H9 (cell line): Measurements from ENCODE around the gene IQUB. TPM values are rescaled to one million over a fixed set of nuclear protein-coding genes. Genes with fewer than 3 reads are reported as not detected.

ENCODE experiments used
- DNase-seq: peaks from one replicate; pipeline ENCODE4 v3.0.0-alpha.2; 2017
- H2AFZ ChIP-seq: one replicate; pipeline ENCODE4 v1.6.1; 2013; ENCODE audit warnings: mild to moderate bottlenecking, low read length, control low read depth, moderate library complexity
- H2AK5ac ChIP-seq: 2 replicates; pipeline ENCODE4 v1.6.1; 2013; ENCODE audit warnings: low read length, control low read depth, mixed read lengths; ENCODE audit not compliant: insufficient read length
- H2BK120ac ChIP-seq: one replicate; pipeline ENCODE4 v1.6.1; 2013; ENCODE audit warnings: low read depth, mild to moderate bottlenecking, low read length, control low read depth, inconsistent platforms; ENCODE audit not compliant: poor library complexity, severe bottlenecking
- H2BK12ac ChIP-seq: 2 replicates; pipeline ENCODE4 v1.6.1; 2013; ENCODE audit warnings: low read length, control low read depth, mixed read lengths, low read depth; ENCODE audit not compliant: insufficient read length
- H2BK15ac ChIP-seq: 2 replicates; pipeline ENCODE4 v1.6.1; 2013; ENCODE audit warnings: low read depth, low read length, control low read depth
- H2BK20ac ChIP-seq: one replicate; pipeline ENCODE4 v1.6.1; 2013; ENCODE audit warnings: low read depth, mild to moderate bottlenecking, low read length, control low read depth, inconsistent platforms; ENCODE audit not compliant: poor library complexity, severe bottlenecking
- H2BK5ac ChIP-seq: 2 replicates; pipeline ENCODE4 v1.6.1; 2013; ENCODE audit warnings: low read length, control low read depth, mixed read lengths; ENCODE audit not compliant: insufficient read length
- H3K14ac ChIP-seq: 2 replicates; pipeline ENCODE4 v1.6.1; 2013; ENCODE audit warnings: low read length, control low read depth; ENCODE audit not compliant: insufficient read depth
- H3K18ac ChIP-seq: 2 replicates; pipeline ENCODE4 v1.6.1; 2013; ENCODE audit warnings: low read depth, mild to moderate bottlenecking, mixed read lengths, low read length, control low read depth; ENCODE audit not compliant: insufficient read length
- H3K23ac ChIP-seq: 2 replicates; pipeline ENCODE4 v1.6.1; 2013; ENCODE audit warnings: low read length, control low read depth, mixed read lengths, low read depth; ENCODE audit not compliant: insufficient read length
- H3K23me2 ChIP-seq: 2 replicates; pipeline ENCODE4 v1.6.1; 2013; ENCODE audit warnings: low read depth, mild to moderate bottlenecking, mixed read lengths, low read length, control low read depth; ENCODE audit not compliant: insufficient read length, poor library complexity, severe bottlenecking
- H3K27ac ChIP-seq: 2 replicates; pipeline ENCODE4 v1.5.1; 2013; ENCODE audit warnings: low read length, control low read depth, mixed read lengths, low read depth; ENCODE audit not compliant: insufficient read length
- H3K27me3 ChIP-seq: 2 replicates; pipeline ENCODE4 v1.6.1; 2013; ENCODE audit warnings: low read length, control low read depth, inconsistent platforms; ENCODE audit not compliant: insufficient read depth
- H3K4ac ChIP-seq: 2 replicates; pipeline ENCODE4 v1.6.1; 2013; ENCODE audit warnings: low read depth, mild to moderate bottlenecking, control low read depth, inconsistent platforms, low read length, moderate library complexity
- H3K4me1 ChIP-seq: 2 replicates; pipeline ENCODE4 v1.6.1; 2013; ENCODE audit warnings: low read length, control low read depth, inconsistent platforms; ENCODE audit not compliant: insufficient read depth
- H3K4me2 ChIP-seq: 2 replicates; pipeline ENCODE4 v1.6.1; 2013; ENCODE audit warnings: low read length, control low read depth, mixed read lengths; ENCODE audit not compliant: insufficient read length, insufficient read depth
- H3K56ac ChIP-seq: 2 replicates; pipeline ENCODE4 v1.6.1; 2013; ENCODE audit warnings: low read depth, mild to moderate bottlenecking, mixed read lengths, low read length, control low read depth; ENCODE audit not compliant: insufficient read length
- H3K79me1 ChIP-seq: 2 replicates; pipeline ENCODE4 v1.6.1; 2013; ENCODE audit warnings: low read depth, mild to moderate bottlenecking, moderate library complexity, low read length, control low read depth, inconsistent platforms; ENCODE audit not compliant: insufficient read depth, poor library complexity, severe bottlenecking
- H3K79me2 ChIP-seq: 2 replicates; pipeline ENCODE4 v1.6.1; 2013; ENCODE audit warnings: low read length, control low read depth, inconsistent platforms; ENCODE audit not compliant: insufficient read depth
- H3K9ac ChIP-seq: 2 replicates; pipeline ENCODE4 v1.6.1; 2013; ENCODE audit warnings: low read length, control low read depth, mixed read lengths; ENCODE audit not compliant: insufficient read length; ENCODE audit errors: extremely low read depth
- H3K9me3 ChIP-seq: one replicate; pipeline ENCODE4 v1.6.1; 2013; ENCODE audit warnings: low read depth, low read length, inconsistent platforms; ENCODE audit not compliant: control insufficient read depth
- H3T11ph ChIP-seq: one replicate; pipeline ENCODE4 v1.6.1; 2013; ENCODE audit warnings: mild to moderate bottlenecking, low read length, control low read depth, inconsistent platforms
- H4K20me1 ChIP-seq: one replicate; pipeline ENCODE4 v1.6.1; 2013; ENCODE audit not compliant: control insufficient read depth, insufficient read length, insufficient read depth
- H4K5ac ChIP-seq: 2 replicates; pipeline ENCODE4 v1.6.1; 2013; ENCODE audit warnings: low read depth, mild to moderate bottlenecking, mixed read lengths, low read length, control low read depth; ENCODE audit not compliant: insufficient read length
- H4K8ac ChIP-seq: replicated peaks from 2 replicates; pipeline ENCODE4 v1.6.1; 2013; ENCODE audit warnings: low read length, control low read depth, mixed read lengths, low read depth; ENCODE audit not compliant: insufficient read length
- H4K91ac ChIP-seq: 2 replicates; pipeline ENCODE4 v1.6.1; 2013; ENCODE audit warnings: low read depth, mild to moderate bottlenecking, moderate library complexity, mixed read lengths, low read length, control low read depth; ENCODE audit not compliant: insufficient read length
- H3K27ac Mint-ChIP-seq, 3 experiments: 2 replicates in 2 of 3; 3 replicates in 1 of 3; pipeline ENCODE4 v1.8.0; 2020 to 2021; ENCODE audit warnings: mixed read lengths in 3 of 3, mild to moderate bottlenecking in 1 of 3, moderate library complexity in 1 of 3
- H3K27me3 Mint-ChIP-seq: 2 replicates; pipeline ENCODE4 v1.8.0; 2021; ENCODE audit warnings: low read depth, mild to moderate bottlenecking, moderate library complexity, mixed read lengths
- H3K36me3 Mint-ChIP-seq, 3 experiments: 2 replicates in 2 of 3; 3 replicates in 1 of 3; pipeline ENCODE4 v1.8.0; 2020 to 2021; ENCODE audit warnings: low read depth in 3 of 3, mixed read lengths in 3 of 3; ENCODE audit not compliant: insufficient read depth in 1 of 3
- H3K4me1 Mint-ChIP-seq, 2 experiments: 2 replicates each; pipeline ENCODE4 v1.8.0; 2020; ENCODE audit warnings: mixed read lengths in 2 of 2
- H3K4me3 Mint-ChIP-seq, 2 experiments: 2 replicates in 1 of 2; 3 replicates in 1 of 2; pipeline ENCODE4 v1.8.0; 2020 to 2021; ENCODE audit warnings: mild to moderate bottlenecking in 2 of 2, mixed read lengths in 2 of 2, moderate library complexity in 1 of 2
- H3K9me3 Mint-ChIP-seq, 2 experiments: 2 replicates in 1 of 2; 3 replicates in 1 of 2; pipeline ENCODE4 v1.8.0; 2020; ENCODE audit warnings: mild to moderate bottlenecking in 2 of 2, mixed read lengths in 2 of 2, moderate library complexity in 1 of 2
- WGBS: extraction: QIAGEN DNeasy Blood & Tissue Kit; methylation state at CpG from one replicate; pipeline ENCODE4 v1.1.7; 2013; ENCODE audit warnings: missing lambda C conversion rate, low lambda C conversion rate, mixed read lengths; ENCODE audit not compliant: insufficient read length; ENCODE audit errors: extremely low coverage; 5-methylcytosine and 5-hydroxymethylcytosine counted together
- total RNA-seq: library from RNA; stranded (reverse); gene quantifications from 2 replicates; pipeline ENCODE4 v1.2.1, GENCODE V29; 2021
- TF ChIP-seq, protein P1 (sequence below): fragments of 200-600 bp; sonication (generic); conservative IDR thresholded peaks from 3 replicates; pipeline ENCODE4 v1.8.0; 2021; ENCODE audit warnings: antibody characterized with exemption, mild to moderate bottlenecking

Gene IQUB
- total RNA-seq, 1 experiment from 2014 or later: 0.28 TPM

GRCh38 chr7:123522066-123522465 is 12.3 kb downstream of the IQUB start:
- H3K4me3 Mint-ChIP-seq: no peak overlapping the region
- no peak overlapping the region for H3K14ac ChIP-seq

More at GRCh38 chr7:123522066-123522465, 12.3 kb downstream of the IQUB start:
- Histone ChIP-seq H2BK15ac (no peak overlapping the region), H3K56ac (no peak overlapping the region), H2BK20ac (no peak overlapping the region), H2AFZ (no peak overlapping the region), H3K27ac (no peak overlapping the region), H3K79me2 (no peaks in the 10 kb centered on the region), H4K91ac (no peak overlapping the region), H4K5ac (no peak overlapping the region), H3K79me1 (no peaks in the 10 kb centered on the region), H4K8ac (no peak overlapping the region), H3K23me2 (no peaks in the 10 kb centered on the region), H2AK5ac (no peak overlapping the region), H3K4me2 (no peak overlapping the region), H3K9me3 (no peaks in the 10 kb centered on the region), H3T11ph (no peak overlapping the region), H4K20me1 (no peaks in the 10 kb centered on the region), H3K23ac (no peak overlapping the region), H2BK12ac (no peak overlapping the region), H2BK5ac (no peak overlapping the region), H2BK120ac (no peak overlapping the region), H3K4me1 (no peaks in the 10 kb centered on the region), H3K18ac (no peak overlapping the region), H3K27me3 (no peaks in the 10 kb centered on the region), H3K9ac (no peak overlapping the region), H3K4ac (no peak overlapping the region)
- no peaks in the 10 kb centered on the region; the same call in 1 of the 2 replicates for H3K27me3 Mint-ChIP-seq
- H3K36me3 Mint-ChIP-seq: peaks cover 0 to 5% (median 3%) of the 10 kb centered on the region in 3 experiments; a peak in 3 of 7 replicates
- H3K9me3 Mint-ChIP-seq: peaks cover 2 to 3% of the 10 kb centered on the region in 2 experiments; a peak in 3 of 5 replicates
- TF ChIP-seq, protein P1, sequence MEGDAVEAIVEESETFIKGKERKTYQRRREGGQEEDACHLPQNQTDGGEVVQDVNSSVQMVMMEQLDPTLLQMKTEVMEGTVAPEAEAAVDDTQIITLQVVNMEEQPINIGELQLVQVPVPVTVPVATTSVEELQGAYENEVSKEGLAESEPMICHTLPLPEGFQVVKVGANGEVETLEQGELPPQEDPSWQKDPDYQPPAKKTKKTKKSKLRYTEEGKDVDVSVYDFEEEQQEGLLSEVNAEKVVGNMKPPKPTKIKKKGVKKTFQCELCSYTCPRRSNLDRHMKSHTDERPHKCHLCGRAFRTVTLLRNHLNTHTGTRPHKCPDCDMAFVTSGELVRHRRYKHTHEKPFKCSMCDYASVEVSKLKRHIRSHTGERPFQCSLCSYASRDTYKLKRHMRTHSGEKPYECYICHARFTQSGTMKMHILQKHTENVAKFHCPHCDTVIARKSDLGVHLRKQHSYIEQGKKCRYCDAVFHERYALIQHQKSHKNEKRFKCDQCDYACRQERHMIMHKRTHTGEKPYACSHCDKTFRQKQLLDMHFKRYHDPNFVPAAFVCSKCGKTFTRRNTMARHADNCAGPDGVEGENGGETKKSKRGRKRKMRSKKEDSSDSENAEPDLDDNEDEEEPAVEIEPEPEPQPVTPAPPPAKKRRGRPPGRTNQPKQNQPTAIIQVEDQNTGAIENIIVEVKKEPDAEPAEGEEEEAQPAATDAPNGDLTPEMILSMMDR: no peak
- no peak for DNase-seq
- no peak overlapping the region for H3K27ac Mint-ChIP-seq
- H3K4me1 Mint-ChIP-seq: peaks cover 6 to 9% of the 10 kb centered on the region in 2 experiments
- no CpG with 5 or more reads among the region's 2 CpGs for WGBS
